ENCODE results near the gene GRB10. TPM values are rescaled to one million over a fixed set of nuclear protein-coding genes. Genes with fewer than 3 reads are reported as not detected.

The GRB10 gene
- total RNA-seq, 2 experiments from 2014 or later = 5.9 to 8.4 TPM

GRCh38 chr7:50673096-50673495, 109.6 kb downstream of the GRB10 start:
- Mint-ChIP-seq H3K4me3 (no peak overlapping the region), H3K36me3 (ENCODE audit: low read depth) (no peaks in the 10 kb centered on the region), H3K27ac (no peak overlapping the region), H3K4me1 (ENCODE audit: low read depth) (no peaks in the 10 kb centered on the region), H3K27me3 (no peaks in the 10 kb centered on the region), H3K9me3 (no peaks in the 10 kb centered on the region)
- intact Hi-C loops (cut with DNase I, micrococcal nuclease) = no loop called here
- ATAC-seq (ENCODE audit: poor library complexity) = no peak
- no peaks in the 10 kb centered on the region for H3K9me3 ChIP-seq (ENCODE audit: control insufficient read depth in 1 of 2, insufficient read depth in 1 of 2, low read length in 2 of 2)
- ChIA-PET POLR2A (interaction anchor here (1.1 kb wide), 1 partner anchor 11 kb away, joined by 3 read pairs; no protein-coding TSS in a partner anchor), CTCF (no interaction called here)
- no peaks in the 10 kb centered on the region for H3K36me3 ChIP-seq (ENCODE audit: insufficient read depth, low read length)
- TF ChIP-seq CTCF (IDR thresholded peaks at IDR 0.05) = no peak
- no peak overlapping the region for H3K4me3 ChIP-seq (ENCODE audit: low read length)
- H3K4me1 ChIP-seq (ENCODE audit: insufficient read depth, low read length) = no peaks in the 10 kb centered on the region
- DNase-seq = no peak
- no peaks in the 10 kb centered on the region for H3K27me3 ChIP-seq (ENCODE audit: control insufficient read depth in 1 of 2, insufficient read depth in 2 of 2, low read length in 2 of 2)
- no peak overlapping the region for H3K27ac ChIP-seq (ENCODE audit: low read depth in 1 of 2, low read length in 2 of 2)

DNA sequence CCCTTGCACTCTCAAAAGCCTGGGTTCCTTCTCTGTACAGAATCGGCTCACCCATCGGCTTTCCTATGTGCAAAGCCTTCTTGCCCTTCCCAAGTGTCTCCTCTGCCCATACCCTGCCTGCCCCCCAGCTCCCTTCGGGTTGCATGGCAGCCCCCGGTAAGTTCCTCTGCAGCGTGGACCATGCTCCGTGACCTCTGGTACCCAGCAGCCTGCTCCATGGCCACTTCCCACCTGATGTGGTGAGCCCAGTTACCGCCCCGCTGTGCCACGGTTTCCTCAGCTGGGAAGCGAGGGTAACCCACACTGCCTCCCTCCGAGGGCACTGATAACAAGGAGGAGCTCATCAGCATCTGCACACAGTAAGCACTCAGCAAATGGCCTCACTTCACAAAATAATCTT, 110.7 kb downstream of the GRB10 start:
- Mint-ChIP-seq H3K4me3 (no peak overlapping the region), H3K9me3 (no peaks in the 10 kb centered on the region), H3K4me1 (ENCODE audit: low read depth) (no peaks in the 10 kb centered on the region), H3K27me3 (no peaks in the 10 kb centered on the region), H3K36me3 (ENCODE audit: low read depth) (no peaks in the 10 kb centered on the region), H3K27ac (no peak overlapping the region)
- intact Hi-C loops (cut with DNase I, micrococcal nuclease) = no loop called here
- CTCF ChIA-PET = no interaction called here
- Histone ChIP-seq H3K9me3 (ENCODE audit: control insufficient read depth in 1 of 2, insufficient read depth in 1 of 2, low read length in 2 of 2) (no peaks in the 10 kb centered on the region), H3K36me3 (ENCODE audit: insufficient read depth, low read length) (no peaks in the 10 kb centered on the region), H3K27ac (ENCODE audit: low read depth in 1 of 2, low read length in 2 of 2) (no peak overlapping the region), H3K27me3 (ENCODE audit: control insufficient read depth in 1 of 2, insufficient read depth in 2 of 2, low read length in 2 of 2) (no peaks in the 10 kb centered on the region), H3K4me3 (ENCODE audit: low read length) (no peak overlapping the region), H3K4me1 (ENCODE audit: insufficient read depth, low read length) (no peaks in the 10 kb centered on the region)
- no peak for TF ChIP-seq CTCF (IDR thresholded peaks at IDR 0.05)
- no peak for ATAC-seq (ENCODE audit: poor library complexity)
- POLR2A ChIA-PET = no interaction called here
- no peak for DNase-seq

DNA sequence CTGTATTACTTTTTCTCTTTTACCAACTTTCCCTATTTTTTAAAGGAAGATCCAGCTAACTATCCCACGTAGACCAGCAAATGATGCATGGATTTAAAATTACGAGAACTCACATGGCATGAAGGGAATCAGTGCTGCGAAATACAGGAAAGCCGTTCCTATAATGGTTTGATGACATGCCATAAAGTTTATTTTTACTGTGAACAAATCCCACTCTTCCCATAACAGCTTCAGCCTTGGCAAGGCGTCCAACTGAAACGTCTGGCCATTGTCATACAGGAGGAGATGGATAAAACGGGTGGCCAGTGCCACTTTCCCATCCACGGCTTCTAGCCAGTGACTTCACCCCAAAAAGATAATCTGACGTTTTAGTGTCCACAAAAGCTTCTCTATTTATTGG, 111.3 kb downstream of the GRB10 start:
- H3K9me3 Mint-ChIP-seq = no peaks in the 10 kb centered on the region
- no peaks in the 10 kb centered on the region for H3K36me3 Mint-ChIP-seq (ENCODE audit: low read depth)
- TF ChIP-seq CTCF (IDR thresholded peaks at IDR 0.05) = no peak
- H3K36me3 ChIP-seq (ENCODE audit: insufficient read depth, low read length) = no peaks in the 10 kb centered on the region
- H3K27me3 Mint-ChIP-seq = no peaks in the 10 kb centered on the region
- no peak overlapping the region for H3K4me3 ChIP-seq (ENCODE audit: low read length)
- no peaks in the 10 kb centered on the region for H3K4me1 Mint-ChIP-seq (ENCODE audit: low read depth)
- no peaks in the 10 kb centered on the region for H3K9me3 ChIP-seq (ENCODE audit: control insufficient read depth in 1 of 2, insufficient read depth in 1 of 2, low read length in 2 of 2)
- H3K4me3 Mint-ChIP-seq = no peak overlapping the region
- ATAC-seq (ENCODE audit: poor library complexity) = no peak
- H3K27ac Mint-ChIP-seq = no peak overlapping the region
- H3K4me1 ChIP-seq (ENCODE audit: insufficient read depth, low read length) = no peaks in the 10 kb centered on the region
- ChIA-PET POLR2A (no interaction called here), CTCF (interaction anchor here (1.2 kb wide), 1 partner anchor 60 kb away, joined by 3 read pairs; no protein-coding TSS in a partner anchor)
- DNase-seq = no peak
- no peak overlapping the region for H3K27ac ChIP-seq (ENCODE audit: low read depth in 1 of 2, low read length in 2 of 2)
- intact Hi-C loops (cut with DNase I, micrococcal nuclease) = no loop called here
- H3K27me3 ChIP-seq (ENCODE audit: control insufficient read depth in 1 of 2, insufficient read depth in 2 of 2, low read length in 2 of 2) = no peaks in the 10 kb centered on the region
